CD14-positive monocyte (primary cell): ENCODE measurements around the gene TSC22D1. TPM values are rescaled to one million over a fixed set of nuclear protein-coding genes. Genes with fewer than 3 reads are reported as not detected.

ENCODE experiments used
- DNase-seq, 3 donors: peaks; one replicate each; pipeline ENCODE4 v3.0.0-alpha.2; 2011 to 2022
- H2AFZ ChIP-seq: 2 replicates; pipeline ENCODE4 v1.6.0; 2012; ENCODE audit warnings: mild to moderate bottlenecking, low read depth, low read length, inconsistent platforms; ENCODE audit not compliant: insufficient read depth, poor library complexity, severe bottlenecking
- H3K27ac ChIP-seq, 2 donors: 1 replicate in 1 of 2; 2 replicates in 1 of 2; pipeline ENCODE4 v1.5.1; 2012 to 2013; ENCODE audit warnings: low read length in 2 of 2, control low read depth in 1 of 2, inconsistent platforms in 1 of 2, low read depth in 1 of 2, mild to moderate bottlenecking in 1 of 2
- H3K27me3 ChIP-seq, 2 donors: one replicate each; pipeline versions ENCODE4 v1.6.0 to v1.6.1; 2011 to 2013; ENCODE audit warnings: low read length in 2 of 2; ENCODE audit not compliant: control insufficient read depth in 2 of 2, insufficient read depth in 2 of 2
- H3K36me3 ChIP-seq, 2 donors: replicated peaks in 1 of 2; 1 replicate in 1 of 2; 2 replicates in 1 of 2; pipeline versions ENCODE4 v1.5.1 to v1.6.1; 2012 to 2013; ENCODE audit warnings: low read length in 2 of 2, control low read depth in 1 of 2, inconsistent platforms in 1 of 2, mild to moderate bottlenecking in 1 of 2; ENCODE audit not compliant: insufficient read depth in 2 of 2, control insufficient read depth in 1 of 2
- H3K4me1 ChIP-seq, 2 donors: 1 replicate in 1 of 2; 2 replicates in 1 of 2; pipeline versions ENCODE4 v1.5.1 to v1.6.1; 2012 to 2013; ENCODE audit warnings: low read length in 2 of 2, control low read depth in 1 of 2, inconsistent platforms in 1 of 2, mild to moderate bottlenecking in 1 of 2, moderate library complexity in 1 of 2; ENCODE audit not compliant: insufficient read depth in 2 of 2, control insufficient read depth in 1 of 2
- H3K4me2 ChIP-seq: replicated peaks from 2 replicates; pipeline ENCODE3; 2012; ENCODE audit warnings: low read length, moderate library complexity, mild to moderate bottlenecking; ENCODE audit not compliant: poor library complexity, severe bottlenecking; ENCODE audit errors: extremely low read depth
- H3K4me3 ChIP-seq, 3 experiments: fragments of 200-600 bp in 1 of 3; sonication (generic) in 1 of 3; replicated peaks in 1 of 3; 1 replicate in 2 of 3; 2 replicates in 1 of 3; pipeline ENCODE4 v1.5.1; 2011 to 2013; ENCODE audit warnings: low read length in 3 of 3, mild to moderate bottlenecking in 3 of 3, control low read depth in 2 of 3, low read depth in 2 of 3, inconsistent platforms in 1 of 3, moderate library complexity in 1 of 3
- H3K79me2 ChIP-seq: 2 replicates; pipeline ENCODE4 v1.6.0; 2012; ENCODE audit warnings: mild to moderate bottlenecking, control low read depth, inconsistent platforms, low read length, moderate library complexity; ENCODE audit not compliant: insufficient read depth
- H3K9ac ChIP-seq: 2 replicates; pipeline ENCODE4 v1.6.0; 2017; ENCODE audit warnings: low read length, mild to moderate bottlenecking; ENCODE audit not compliant: insufficient read depth, poor library complexity, severe bottlenecking
- H3K9me3 ChIP-seq, 2 donors: replicated peaks in 1 of 2; 1 replicate in 1 of 2; 2 replicates in 1 of 2; pipeline versions ENCODE4 v1.5.1 to v1.6.1; 2012 to 2013; ENCODE audit warnings: low read length in 2 of 2, control low read depth in 1 of 2; ENCODE audit not compliant: control insufficient read depth in 1 of 2, insufficient read depth in 1 of 2
- H4K20me1 ChIP-seq: 2 replicates; pipeline ENCODE4 v1.6.0; 2012; ENCODE audit warnings: mild to moderate bottlenecking, low read length, control low read depth, moderate library complexity; ENCODE audit not compliant: insufficient read depth
- H3K27ac Mint-ChIP-seq, 7 donors: one replicate each; pipeline ENCODE4 v1.8.0; 2020; ENCODE audit warnings: mild to moderate bottlenecking in 7 of 7, mixed read lengths in 7 of 7, moderate library complexity in 6 of 7, inconsistent platforms in 2 of 7
- H3K27me3 Mint-ChIP-seq, 3 donors: one replicate each; pipeline ENCODE4 v1.8.0; 2021 to 2022; ENCODE audit warnings: low read depth in 3 of 3, mild to moderate bottlenecking in 3 of 3, mixed read lengths in 3 of 3, moderate library complexity in 3 of 3, inconsistent platforms in 1 of 3
- H3K36me3 Mint-ChIP-seq, 2 donors: one replicate each; pipeline ENCODE4 v1.8.0; 2020; ENCODE audit warnings: mixed read lengths in 2 of 2, inconsistent platforms in 1 of 2, mild to moderate bottlenecking in 1 of 2
- H3K4me1 Mint-ChIP-seq: one replicate; pipeline ENCODE4 v1.8.0; 2020; ENCODE audit warnings: mild to moderate bottlenecking, mixed read lengths
- H3K4me3 Mint-ChIP-seq, 2 donors: one replicate each; pipeline ENCODE4 v1.8.0; 2020; ENCODE audit warnings: mild to moderate bottlenecking in 2 of 2, mixed read lengths in 2 of 2, moderate library complexity in 1 of 2
- H3K9me3 Mint-ChIP-seq, 7 donors: one replicate each; pipeline ENCODE4 v1.8.0; 2020 to 2022; ENCODE audit warnings: mixed read lengths in 7 of 7, mild to moderate bottlenecking in 6 of 7, moderate library complexity in 6 of 7, inconsistent platforms in 2 of 7
- whole genome bisulfite sequencing: methylation state at CpG from one replicate; pipeline ENCODE4 v1.1.5; 2013; ENCODE audit warnings: missing lambda C conversion rate; ENCODE audit not compliant: insufficient coverage; 5-methylcytosine and 5-hydroxymethylcytosine counted together
- intact Hi-C, 2 donors: fragments of 100-400 bp; cut with micrococcal nuclease; formaldehyde crosslinking; loops; one replicate each; pipeline versions ENCODE4 v1.15.0 to v1.15.1; 2023
- polyA plus RNA-seq, 3 donors: library from polyadenylated mRNA; depleted of rRNA in 1 of 3; unstranded in 2 of 3; stranded (reverse) in 1 of 3; fragments of 300-500 nt in 2 of 3; fragments of >200 nt in 1 of 3; fragmentation: Illumina TruSeq in 2 of 3; gene quantifications; 1 replicate in 2 of 3; 2 replicates in 1 of 3; pipeline ENCODE4 v1.2.3, GENCODE V29; 2012 to 2021
- TF ChIP-seq, protein P1 (sequence below): fragments of 200-600 bp; IDR thresholded peaks from one replicate; pipeline ENCODE4 v1.8.0; 2022; ENCODE audit warnings: antibody characterized with exemption, mild to moderate bottlenecking

TSC22D1 gene
- polyA plus RNA-seq, 3 donors, result 1.9 to 10.4 (median 3.1) TPM

DNA sequence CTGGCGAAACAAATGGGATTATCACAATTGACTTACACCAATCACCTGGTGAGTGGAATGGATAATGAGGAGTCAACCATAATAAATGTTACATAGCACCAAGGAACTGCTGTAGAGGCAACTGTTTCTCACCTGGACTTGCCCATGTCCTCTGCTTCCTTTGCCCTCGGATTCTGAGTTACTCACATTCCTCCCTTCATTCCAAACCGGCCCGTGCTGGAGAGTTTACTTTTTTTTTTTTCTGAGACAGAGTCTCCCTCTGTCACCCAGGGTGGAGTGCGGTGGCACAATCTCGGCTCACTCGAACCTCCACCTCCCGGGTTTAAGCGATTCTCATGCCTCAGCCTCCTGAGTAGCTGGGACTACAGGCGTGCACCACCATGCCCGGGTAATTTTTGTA, 41.5 kb upstream of the TSC22D1 start:
- Histone ChIP-seq H3K27ac (no peak overlapping the region), H3K4me2 (no peak overlapping the region), H2AFZ (no peak overlapping the region), H3K9ac (no peak overlapping the region), H3K4me1 (no peaks in the 10 kb centered on the region), H3K36me3 (no peaks in the 10 kb centered on the region), H3K9me3 (no peaks in the 10 kb centered on the region), H3K79me2 (no peaks in the 10 kb centered on the region), H3K27me3 (no peaks in the 10 kb centered on the region), H4K20me1 (no peaks in the 10 kb centered on the region), H3K4me3 (no peak overlapping the region)
- WGBS, result no CpG with 5 or more reads among the region's 11 CpGs
- H3K27me3 Mint-ChIP-seq, result peaks cover 0 to 3% (median 2%) of the 10 kb centered on the region in 3 donors
- DNase-seq, result no peak
- H3K9me3 Mint-ChIP-seq, result no peaks in the 10 kb centered on the region
- TF ChIP-seq, protein P1, sequence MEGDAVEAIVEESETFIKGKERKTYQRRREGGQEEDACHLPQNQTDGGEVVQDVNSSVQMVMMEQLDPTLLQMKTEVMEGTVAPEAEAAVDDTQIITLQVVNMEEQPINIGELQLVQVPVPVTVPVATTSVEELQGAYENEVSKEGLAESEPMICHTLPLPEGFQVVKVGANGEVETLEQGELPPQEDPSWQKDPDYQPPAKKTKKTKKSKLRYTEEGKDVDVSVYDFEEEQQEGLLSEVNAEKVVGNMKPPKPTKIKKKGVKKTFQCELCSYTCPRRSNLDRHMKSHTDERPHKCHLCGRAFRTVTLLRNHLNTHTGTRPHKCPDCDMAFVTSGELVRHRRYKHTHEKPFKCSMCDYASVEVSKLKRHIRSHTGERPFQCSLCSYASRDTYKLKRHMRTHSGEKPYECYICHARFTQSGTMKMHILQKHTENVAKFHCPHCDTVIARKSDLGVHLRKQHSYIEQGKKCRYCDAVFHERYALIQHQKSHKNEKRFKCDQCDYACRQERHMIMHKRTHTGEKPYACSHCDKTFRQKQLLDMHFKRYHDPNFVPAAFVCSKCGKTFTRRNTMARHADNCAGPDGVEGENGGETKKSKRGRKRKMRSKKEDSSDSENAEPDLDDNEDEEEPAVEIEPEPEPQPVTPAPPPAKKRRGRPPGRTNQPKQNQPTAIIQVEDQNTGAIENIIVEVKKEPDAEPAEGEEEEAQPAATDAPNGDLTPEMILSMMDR, result no peak
- intact Hi-C loops, result no loop called here
- H3K27ac Mint-ChIP-seq, result no peak overlapping the region
- no peak overlapping the region for H3K4me3 Mint-ChIP-seq
- H3K4me1 Mint-ChIP-seq, result no peaks in the 10 kb centered on the region
- H3K36me3 Mint-ChIP-seq, result no peaks in the 10 kb centered on the region

DNA sequence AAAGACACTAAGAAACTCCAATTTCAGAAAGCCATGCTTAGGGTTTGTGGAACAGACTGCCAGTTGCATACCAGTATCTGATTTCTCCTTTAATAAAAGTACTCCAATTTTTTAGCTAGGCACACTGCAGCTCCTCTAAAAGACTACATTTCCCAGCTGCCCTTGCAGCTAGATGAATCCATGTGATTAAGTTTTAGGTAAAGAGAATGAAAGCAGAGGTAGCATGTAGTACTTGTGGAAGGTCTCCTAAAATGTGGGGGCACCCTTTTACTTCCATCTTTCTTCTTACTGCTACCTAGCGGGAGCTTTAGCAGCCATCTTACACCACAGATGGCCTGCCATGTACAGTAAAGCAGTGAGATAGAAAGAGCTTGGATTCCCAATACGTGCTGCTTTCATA, 33.0 kb upstream of the TSC22D1 start:
- Histone ChIP-seq H3K9me3 (peaks cover 0 to 3% of the 10 kb centered on the region in 2 donors), H3K27ac (no peak overlapping the region), H2AFZ (no peak overlapping the region), H3K4me1 (no peaks in the 10 kb centered on the region), H3K4me3 (no peak overlapping the region), H4K20me1 (no peaks in the 10 kb centered on the region), H3K4me2 (no peak overlapping the region), H3K79me2 (no peaks in the 10 kb centered on the region), H3K27me3 (no peaks in the 10 kb centered on the region), H3K36me3 (no peaks in the 10 kb centered on the region), H3K9ac (no peak overlapping the region)
- TF ChIP-seq, protein P1, result no peak
- no peak overlapping the region for H3K4me3 Mint-ChIP-seq
- no peak overlapping the region for H3K27ac Mint-ChIP-seq
- no CpG with 5 or more reads among the region's 2 CpGs for WGBS
- DNase-seq, result no peak
- no peaks in the 10 kb centered on the region for H3K4me1 Mint-ChIP-seq
- peaks cover 6 to 15% (median 10%) of the 10 kb centered on the region in 7 donors for H3K9me3 Mint-ChIP-seq
- peaks cover 0 to 2% (median 0%) of the 10 kb centered on the region in 3 donors for H3K27me3 Mint-ChIP-seq
- H3K36me3 Mint-ChIP-seq, result no peaks in the 10 kb centered on the region
- intact Hi-C loops, result no loop called here
